HG03432 (cell line): ENCODE results near the gene CDC40.
A peak's percentile ranks its signal among the peaks of the same experiment; 100 is the strongest.

Experiments
- ATAC-seq: cut with Tn5 transposase; IDR thresholded peaks from one replicate; pipeline ENCODE4 v1.9.1; 2021; ENCODE audit warnings: mild to moderate bottlenecking, moderate library complexity; ENCODE audit not compliant: unreplicated experiment

The CDC40 gene

DNA sequence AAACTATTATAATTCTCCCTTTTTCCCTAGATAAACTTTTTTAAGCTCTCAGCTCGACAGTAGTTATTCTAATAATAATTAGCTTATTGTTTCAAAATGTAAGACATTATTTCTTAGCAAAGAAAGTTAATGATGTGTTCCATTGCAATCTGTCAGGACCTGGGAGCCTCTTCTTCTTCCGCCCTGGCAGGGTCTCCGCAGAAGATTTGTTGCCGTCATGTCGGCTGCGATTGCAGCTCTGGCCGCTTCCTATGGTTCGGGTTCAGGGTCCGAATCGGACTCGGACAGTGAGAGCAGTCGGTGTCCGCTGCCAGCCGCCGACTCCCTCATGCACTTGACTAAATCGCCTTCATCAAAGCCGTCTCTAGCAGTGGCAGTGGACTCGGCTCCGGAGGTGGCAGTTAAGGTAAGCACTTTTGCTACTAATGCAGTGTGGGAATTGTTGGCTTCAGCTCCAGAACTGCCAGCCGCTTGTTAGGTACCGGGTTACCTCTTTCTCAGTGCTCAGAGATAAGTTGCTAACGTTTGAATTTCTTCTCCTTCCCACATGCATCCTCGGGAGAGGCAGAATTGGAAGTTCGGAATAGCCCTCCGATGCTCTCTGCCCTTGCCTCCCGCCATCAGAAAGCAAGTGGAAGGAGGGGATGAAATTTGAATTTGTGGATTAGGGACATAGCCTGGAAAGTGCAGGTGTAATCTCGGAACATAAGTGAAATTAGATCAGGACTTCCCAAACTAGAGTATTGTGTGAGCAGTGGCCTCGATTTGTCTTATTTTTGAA, at the start of gene CDC40:
Gene CDC40, plus strand, starts transcription at position 200 of the 781 bp plus-strand sequence. Its CDS starts 18 bp downstream, at position 218.
- peak; percentile 49 for ATAC-seq

GRCh38 chr6:110137924-110138887, 42.0 kb upstream of the CDC40 start:
- no peak for ATAC-seq

GRCh38 chr6:110139052-110139451, 41.2 kb upstream of the CDC40 start:
- no peak for ATAC-seq

DNA sequence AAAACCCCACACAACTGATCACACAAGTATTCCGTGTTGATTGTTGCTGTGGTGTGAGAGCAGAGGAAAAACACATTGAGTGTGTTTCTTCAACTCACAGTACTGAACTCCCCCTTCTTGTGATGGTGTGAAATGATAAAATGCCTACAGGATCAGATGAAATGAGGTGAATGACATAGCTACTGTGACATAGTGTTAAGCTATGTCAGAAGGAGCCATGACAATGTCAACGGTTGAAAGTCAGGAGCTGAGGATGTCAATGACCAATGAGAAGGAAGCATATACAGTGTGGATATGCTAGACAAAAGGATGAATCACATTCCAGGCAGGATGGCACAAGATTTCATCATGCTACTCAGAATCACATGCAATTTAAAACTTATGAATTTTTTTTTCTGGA, 39.6 kb upstream of the CDC40 start:
- ATAC-seq: no peak

GRCh38 chr6:110147870-110148269, 32.4 kb upstream of the CDC40 start:
- ATAC-seq: no peak

GRCh38 chr6:110158479-110158878, 21.7 kb upstream of the CDC40 start:
- ATAC-seq: no peak

- no peak for ATAC-seq
Observed at GRCh38 chr6:110170081-110170480, 10.1 kb upstream of the CDC40 start.

- no peak for ATAC-seq
Observed at GRCh38 chr6:110173506-110174132, 6.6 kb upstream of the CDC40 start.

GRCh38 chr6:110178626-110179405, 1.4 kb upstream of the CDC40 start:
- peak; percentile 30 for ATAC-seq

- ATAC-seq: peak; percentile 88
Observed at GRCh38 chr6:110179406-110180227, 610 bp upstream of the CDC40 start, which contains the start of gene WASF1. WASF1 (minus strand) TSS chr6:110179670; CDS start chr6:110127601, 52,069 bp downstream.

DNA sequence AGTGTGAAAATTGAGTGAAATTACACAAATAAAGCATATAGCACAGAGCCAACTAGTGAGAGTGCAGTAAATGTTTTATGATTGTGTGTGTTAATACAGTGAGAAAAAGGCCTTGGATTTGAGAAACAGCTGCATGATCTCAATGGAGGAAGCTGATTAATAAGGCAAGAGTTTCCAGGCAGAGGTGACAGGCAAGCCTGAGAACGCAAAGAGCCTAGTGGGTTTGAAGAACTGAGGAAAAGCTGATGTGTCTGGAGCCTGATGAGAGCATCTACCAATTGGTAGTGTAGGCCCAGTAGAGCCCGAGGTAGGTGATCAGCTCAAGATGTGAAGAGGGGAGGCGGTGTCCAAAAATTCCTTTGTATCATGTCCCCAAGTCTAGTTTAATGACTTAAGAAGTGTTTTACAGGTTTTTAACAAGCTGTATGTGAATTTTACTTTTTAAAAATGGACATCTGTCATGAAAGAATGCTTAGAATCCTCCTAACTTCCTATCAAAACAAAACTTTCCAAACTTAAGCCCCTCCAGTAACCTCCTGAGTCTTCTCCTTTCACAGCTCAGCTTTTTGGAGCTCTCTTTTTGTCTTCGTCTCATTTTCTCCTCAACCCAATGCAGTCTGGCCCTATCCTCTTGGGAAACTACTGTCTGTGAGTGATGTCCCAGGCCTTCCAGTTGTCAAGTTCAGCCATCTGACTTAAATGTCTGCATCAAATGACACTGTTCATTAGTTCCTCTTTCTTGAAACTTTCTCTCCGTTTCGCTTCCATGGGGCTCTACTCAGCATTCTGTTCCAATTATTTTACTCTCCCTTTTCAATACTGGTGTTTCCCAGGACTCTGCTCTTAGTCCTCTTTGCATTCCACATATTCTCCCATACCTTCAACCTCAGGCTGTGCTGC, 1.2 kb downstream of the CDC40 start:
- ATAC-seq: no peak

GRCh38 chr6:110183292-110183885, 3.2 kb downstream of the CDC40 start:
- ATAC-seq: no peak

DNA sequence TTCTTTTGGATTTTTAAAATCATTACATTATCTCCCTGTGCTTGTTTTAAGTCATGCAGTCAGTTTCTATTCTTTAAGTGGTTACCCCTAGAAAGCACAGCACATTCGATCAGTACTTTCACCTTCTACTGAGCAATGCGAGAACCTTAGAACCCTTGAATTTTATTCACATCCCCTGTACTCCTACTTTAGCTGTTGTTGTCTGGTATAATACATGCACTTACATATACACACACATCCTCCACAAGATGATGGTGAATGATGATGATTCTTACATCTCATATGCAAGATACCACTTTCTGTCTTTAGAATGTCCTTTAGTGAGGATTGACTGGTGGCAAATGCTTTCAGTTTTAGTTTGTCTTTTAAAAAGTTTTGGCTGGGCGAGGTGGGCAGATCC, 5.7 kb downstream of the CDC40 start:
- peak; percentile 64 for ATAC-seq

DNA sequence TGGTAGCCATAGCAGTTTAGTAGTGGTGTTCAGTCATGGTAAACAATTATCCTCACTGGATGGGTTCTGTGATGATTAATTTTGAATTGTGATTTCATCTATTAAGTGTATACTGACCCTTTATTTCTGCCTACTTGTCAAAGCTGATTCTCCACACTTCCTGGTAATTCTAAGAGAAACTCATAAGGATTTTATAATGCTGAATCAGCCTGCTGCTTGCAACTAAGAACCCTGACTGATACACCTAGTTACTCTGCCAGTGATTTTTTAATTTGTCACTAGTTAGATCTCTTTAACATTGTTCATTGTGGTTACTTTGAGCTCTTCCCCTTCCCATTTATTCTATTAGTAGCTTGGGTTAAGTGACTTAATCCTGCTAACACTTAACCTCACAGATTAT, 8.6 kb downstream of the CDC40 start:
- no peak for ATAC-seq

DNA sequence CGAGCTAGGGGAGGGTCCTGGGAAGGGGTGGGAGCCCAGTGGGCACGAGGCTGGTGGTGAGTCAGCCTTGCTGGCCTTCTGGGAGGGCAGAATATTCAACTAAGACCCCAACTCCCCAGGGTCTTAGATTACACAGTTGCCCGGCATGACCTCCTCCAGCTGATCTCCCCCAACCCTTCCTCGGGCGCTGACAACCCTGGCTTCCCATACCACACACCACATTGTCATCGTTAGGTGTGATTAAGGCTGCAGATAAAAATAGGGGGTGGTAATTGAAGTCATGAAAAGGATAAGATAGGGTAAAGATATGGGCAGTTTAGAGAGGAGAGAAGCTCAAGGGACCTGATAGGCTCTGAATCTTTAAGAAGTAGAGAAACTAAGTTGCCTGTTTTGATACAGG, 10.5 kb downstream of the CDC40 start:
- no peak for ATAC-seq

DNA sequence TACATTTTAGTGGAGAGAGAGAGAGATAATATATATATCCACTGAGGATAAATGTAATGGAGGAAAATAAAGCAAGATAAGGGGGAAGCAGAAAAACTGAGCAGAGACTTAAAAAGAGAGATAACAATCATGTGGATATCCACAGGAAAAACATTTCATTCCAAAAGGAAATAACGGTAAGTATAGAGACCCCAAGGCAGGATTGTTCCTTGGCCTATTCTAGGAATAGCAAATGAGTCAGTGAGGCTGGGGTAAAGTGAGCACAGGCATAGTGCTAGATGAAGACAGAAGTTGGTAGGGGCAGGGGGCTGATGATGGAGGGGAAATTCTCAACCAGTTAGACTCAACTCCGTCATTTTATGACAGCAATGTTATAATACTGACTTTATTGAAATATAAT, 11.2 kb downstream of the CDC40 start:
- no peak for ATAC-seq

DNA sequence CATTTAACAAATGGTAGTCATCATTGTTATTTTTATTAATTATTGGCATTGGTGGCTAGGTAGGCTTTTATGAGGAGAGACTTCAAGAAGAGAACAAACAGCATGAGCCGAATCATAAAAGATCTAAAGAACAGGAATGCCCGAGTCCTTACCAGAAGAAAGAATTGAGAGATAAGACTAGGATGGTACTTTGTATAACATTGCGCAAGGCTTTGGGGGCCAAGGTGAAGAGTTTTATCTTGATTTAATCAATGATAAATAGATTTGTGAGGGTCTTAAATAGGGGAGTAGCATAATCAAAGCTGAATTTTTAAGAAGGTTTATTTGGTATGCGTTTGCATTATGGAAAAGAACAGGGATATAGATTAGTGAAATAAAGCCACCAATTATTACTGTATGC, 15.4 kb downstream of the CDC40 start:
- no peak for ATAC-seq

GRCh38 chr6:110196874-110197273, 16.6 kb downstream of the CDC40 start:
- no peak for ATAC-seq
